OCI-LY7 (cell line): ENCODE measurements around the gene PAGR1.

ENCODE experiments used
- EZH2phosphoT487 ChIP-seq: fragments of 200-600 bp; sonication (generic); IDR thresholded peaks from 2 replicates; pipeline ENCODE4 v1.6.1; 2018; ENCODE audit warnings: low read depth, borderline replicate concordance, mild to moderate bottlenecking, mixed run types, antibody characterized with exemption, low read length, moderate library complexity, mixed read lengths
- TF ChIP-seq, protein P1 (sequence below): fragments of 200-600 bp; sonication (generic); conservative IDR thresholded peaks from 2 replicates; pipeline ENCODE4 v1.5.1; 2014; ENCODE audit warnings: mild to moderate bottlenecking, antibody characterized with exemption, low read length, moderate library complexity, mixed read lengths

DNA sequence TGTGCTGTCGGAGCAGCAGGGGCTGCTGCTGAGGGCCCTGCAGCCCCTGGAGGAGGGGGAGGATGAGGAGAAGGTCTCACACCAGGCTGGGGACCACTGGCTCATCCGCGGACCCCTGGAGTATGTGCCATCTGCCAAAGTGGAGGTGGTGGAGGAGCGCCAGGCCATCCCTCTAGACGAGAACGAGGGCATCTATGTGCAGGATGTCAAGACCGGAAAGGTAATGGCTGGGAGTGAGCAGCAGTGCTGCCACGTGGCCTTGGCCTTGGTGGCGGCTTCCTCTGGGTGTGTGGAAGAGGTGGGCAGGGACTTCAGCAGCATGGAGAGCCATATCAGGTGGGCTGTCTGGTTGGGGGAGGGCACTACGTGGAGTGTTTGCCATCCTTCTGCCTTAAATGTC, 24.3 kb downstream of the PAGR1 start:
- TF ChIP-seq, protein P1, sequence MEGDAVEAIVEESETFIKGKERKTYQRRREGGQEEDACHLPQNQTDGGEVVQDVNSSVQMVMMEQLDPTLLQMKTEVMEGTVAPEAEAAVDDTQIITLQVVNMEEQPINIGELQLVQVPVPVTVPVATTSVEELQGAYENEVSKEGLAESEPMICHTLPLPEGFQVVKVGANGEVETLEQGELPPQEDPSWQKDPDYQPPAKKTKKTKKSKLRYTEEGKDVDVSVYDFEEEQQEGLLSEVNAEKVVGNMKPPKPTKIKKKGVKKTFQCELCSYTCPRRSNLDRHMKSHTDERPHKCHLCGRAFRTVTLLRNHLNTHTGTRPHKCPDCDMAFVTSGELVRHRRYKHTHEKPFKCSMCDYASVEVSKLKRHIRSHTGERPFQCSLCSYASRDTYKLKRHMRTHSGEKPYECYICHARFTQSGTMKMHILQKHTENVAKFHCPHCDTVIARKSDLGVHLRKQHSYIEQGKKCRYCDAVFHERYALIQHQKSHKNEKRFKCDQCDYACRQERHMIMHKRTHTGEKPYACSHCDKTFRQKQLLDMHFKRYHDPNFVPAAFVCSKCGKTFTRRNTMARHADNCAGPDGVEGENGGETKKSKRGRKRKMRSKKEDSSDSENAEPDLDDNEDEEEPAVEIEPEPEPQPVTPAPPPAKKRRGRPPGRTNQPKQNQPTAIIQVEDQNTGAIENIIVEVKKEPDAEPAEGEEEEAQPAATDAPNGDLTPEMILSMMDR: no peak
- TF ChIP-seq EZH2phosphoT487: no peak
